HG03103 (cell line): ENCODE measurements around the gene C1QA.

Source experiments
- ATAC-seq: cut with Tn5 transposase; IDR thresholded peaks from one replicate; pipeline ENCODE4 v1.9.1; 2021; ENCODE audit warnings: low read depth; ENCODE audit not compliant: unreplicated experiment

The C1QA gene

GRCh38 chr1:22638476-22639234, 2.2 kb downstream of the C1QA start:
- ATAC-seq = no peak

- ATAC-seq = no peak
Measured at GRCh38 chr1:22639286-22639685, 2.9 kb downstream of the C1QA start.

- no peak for ATAC-seq
Measured at GRCh38 chr1:22641247-22641646, 4.8 kb downstream of the C1QA start.

GRCh38 chr1:22641906-22642636, 5.6 kb downstream of the C1QA start:
- no peak for ATAC-seq

- ATAC-seq = no peak
Measured at GRCh38 chr1:22643381-22643780, 7.0 kb downstream of the C1QA start, which contains the start of gene C1QC. C1QC (plus strand) TSS chr1:22643633; CDS start chr1:22644024, 391 bp downstream.

GRCh38 chr1:22643928-22644327, 7.5 kb downstream of the C1QA start:
- ATAC-seq = no peak

- ATAC-seq = no peak
Measured at GRCh38 chr1:22645931-22646330, 9.5 kb downstream of the C1QA start.

- no peak for ATAC-seq
Measured at GRCh38 chr1:22646384-22646783, 10.0 kb downstream of the C1QA start.

GRCh38 chr1:22650089-22650693, 13.8 kb downstream of the C1QA start:
- no peak for ATAC-seq

GRCh38 chr1:22651941-22652856, 15.8 kb downstream of the C1QA start:
- no peak for ATAC-seq

GRCh38 chr1:22652881-22653316, 16.5 kb downstream of the C1QA start, which contains the start of gene C1QB:
C1QB (plus strand) TSS chr1:22653236; CDS start chr1:22659463, 6,227 bp downstream.
- no peak for ATAC-seq

- ATAC-seq = no peak
Measured at GRCh38 chr1:22654692-22655091, 18.3 kb downstream of the C1QA start.

GRCh38 chr1:22658385-22659163, 22.1 kb downstream of the C1QA start:
- no peak for ATAC-seq

- ATAC-seq = no peak
Measured at GRCh38 chr1:22660716-22661241, 24.4 kb downstream of the C1QA start.

GRCh38 chr1:22661880-22662279, 25.5 kb downstream of the C1QA start:
- ATAC-seq = no peak

GRCh38 chr1:22662318-22662717, 25.9 kb downstream of the C1QA start:
- ATAC-seq = no peak

- ATAC-seq = no peak
Measured at GRCh38 chr1:22662986-22663408, 26.6 kb downstream of the C1QA start.

- no peak for ATAC-seq
Measured at GRCh38 chr1:22665752-22666151, 29.3 kb downstream of the C1QA start.

- no peak for ATAC-seq
Measured at GRCh38 chr1:22666412-22666811, 30.0 kb downstream of the C1QA start.
